H1 (cell line): ENCODE measurements around the gene EMX2. TPM values are rescaled to one million over a fixed set of nuclear protein-coding genes. Genes with fewer than 3 reads are reported as not detected.

Experiments
- BRCA1 ChIP-seq: IDR thresholded peaks from 2 replicates; pipeline ENCODE4 v1.6.1; 2012; ENCODE audit warnings: low read depth, low read length, improper control_type of control experiment
- CBX8 ChIP-seq: fragments of 300-800, 300-1000 bp; sonication (generic); IDR thresholded peaks from 2 replicates; pipeline ENCODE4 v1.7.1; 2016; ENCODE audit warnings: low read depth, low read length, borderline replicate concordance
- SRF ChIP-seq: IDR thresholded peaks from 2 replicates; pipeline ENCODE4 v1.6.1; 2011; ENCODE audit warnings: mild to moderate bottlenecking, low read depth, low read length, moderate library complexity
- polyA plus RNA-seq, 7 experiments: library from polyadenylated mRNA; depleted of rRNA in 3 of 7; stranded (reverse) in 5 of 7; unstranded in 2 of 7; fragments of >200 nt in 5 of 7; fragments of 200-250 nt in 2 of 7; gene quantifications; 1 replicate in 5 of 7; 2 replicates in 1 of 7; 4 replicates in 1 of 7; pipeline versions ENCODE4 v1.2.1 to v1.2.3, GENCODE V29; 2011 to 2013; ENCODE audit warnings: missing spikeins in 2 of 7, mixed read lengths in 2 of 7
- total RNA-seq: library from RNA; stranded (reverse); fragmentation: NEBNext Ultra II Directional; extraction: Animal tissue kit (Norgen Biotek cat#: 25700); gene quantifications from 2 replicates; pipeline ENCODE4 v1.2.1, GENCODE V29; 2021

Gene EMX2
- total and polyA plus RNA-seq, 2 of the 8 experiments (the other 6 are each of a cell fraction or from before 2014, with no cell fraction given) = not detected

GRCh38 chr10:117551330-117552155 lies 9.0 kb downstream of the EMX2 start (continued):
- TF ChIP-seq CBX8 (peak; percentile 89; the same call in 1 of the 2 replicates), SRF (no peak), BRCA1 (no peak)
